BE2C (cell line): Measurements from ENCODE around the gene RFNG.

ENCODE experiments used
- DNase-seq: peaks from one replicate; pipeline ENCODE4 v3.0.0-alpha.2; 2020
- H3K27me3 ChIP-seq: fragments of 250-450 bp; sonication (Bioruptor Pico); 2 replicates; pipeline ENCODE4 v1.5.1; 2020; ENCODE audit warnings: mild to moderate bottlenecking
- H3K36me3 ChIP-seq: fragments of 250-450 bp; sonication (Bioruptor Pico); 2 replicates; pipeline ENCODE4 v1.5.1; 2020; ENCODE audit warnings: mild to moderate bottlenecking
- H3K4me1 ChIP-seq: fragments of 250-450 bp; sonication (Bioruptor Pico); 2 replicates; pipeline ENCODE4 v1.5.1; 2020
- H3K4me3 ChIP-seq: 2 replicates; pipeline ENCODE4 v1.5.1; 2011; ENCODE audit warnings: low read depth, low read length
- H3K9me3 ChIP-seq: fragments of 250-450 bp; sonication (Bioruptor Pico); 2 replicates; pipeline ENCODE4 v1.5.1; 2020
- TF ChIP-seq, protein P1 (sequence below): IDR thresholded peaks from 2 replicates; pipeline ENCODE4 v1.5.1; 2012; ENCODE audit warnings: mild to moderate bottlenecking, low read depth, low read length

Gene RFNG

GRCh38 chr17:82094931-82095776 is 43.5 kb upstream of the RFNG start:
- Histone ChIP-seq H3K4me3 (peak overlapping the region; percentile 89; the same call in 1 of the 2 replicates), H3K9me3 (peaks cover 4% of the 10 kb centered on the region; the same call in 1 of the 2 replicates), H3K36me3 (peaks cover 82% of the 10 kb centered on the region), H3K4me1 (peaks cover 11% of the 10 kb centered on the region), H3K27me3 (no peaks in the 10 kb centered on the region)
- TF ChIP-seq, protein P1, sequence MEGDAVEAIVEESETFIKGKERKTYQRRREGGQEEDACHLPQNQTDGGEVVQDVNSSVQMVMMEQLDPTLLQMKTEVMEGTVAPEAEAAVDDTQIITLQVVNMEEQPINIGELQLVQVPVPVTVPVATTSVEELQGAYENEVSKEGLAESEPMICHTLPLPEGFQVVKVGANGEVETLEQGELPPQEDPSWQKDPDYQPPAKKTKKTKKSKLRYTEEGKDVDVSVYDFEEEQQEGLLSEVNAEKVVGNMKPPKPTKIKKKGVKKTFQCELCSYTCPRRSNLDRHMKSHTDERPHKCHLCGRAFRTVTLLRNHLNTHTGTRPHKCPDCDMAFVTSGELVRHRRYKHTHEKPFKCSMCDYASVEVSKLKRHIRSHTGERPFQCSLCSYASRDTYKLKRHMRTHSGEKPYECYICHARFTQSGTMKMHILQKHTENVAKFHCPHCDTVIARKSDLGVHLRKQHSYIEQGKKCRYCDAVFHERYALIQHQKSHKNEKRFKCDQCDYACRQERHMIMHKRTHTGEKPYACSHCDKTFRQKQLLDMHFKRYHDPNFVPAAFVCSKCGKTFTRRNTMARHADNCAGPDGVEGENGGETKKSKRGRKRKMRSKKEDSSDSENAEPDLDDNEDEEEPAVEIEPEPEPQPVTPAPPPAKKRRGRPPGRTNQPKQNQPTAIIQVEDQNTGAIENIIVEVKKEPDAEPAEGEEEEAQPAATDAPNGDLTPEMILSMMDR = no peak
- peak; percentile 13 for DNase-seq

DNA sequence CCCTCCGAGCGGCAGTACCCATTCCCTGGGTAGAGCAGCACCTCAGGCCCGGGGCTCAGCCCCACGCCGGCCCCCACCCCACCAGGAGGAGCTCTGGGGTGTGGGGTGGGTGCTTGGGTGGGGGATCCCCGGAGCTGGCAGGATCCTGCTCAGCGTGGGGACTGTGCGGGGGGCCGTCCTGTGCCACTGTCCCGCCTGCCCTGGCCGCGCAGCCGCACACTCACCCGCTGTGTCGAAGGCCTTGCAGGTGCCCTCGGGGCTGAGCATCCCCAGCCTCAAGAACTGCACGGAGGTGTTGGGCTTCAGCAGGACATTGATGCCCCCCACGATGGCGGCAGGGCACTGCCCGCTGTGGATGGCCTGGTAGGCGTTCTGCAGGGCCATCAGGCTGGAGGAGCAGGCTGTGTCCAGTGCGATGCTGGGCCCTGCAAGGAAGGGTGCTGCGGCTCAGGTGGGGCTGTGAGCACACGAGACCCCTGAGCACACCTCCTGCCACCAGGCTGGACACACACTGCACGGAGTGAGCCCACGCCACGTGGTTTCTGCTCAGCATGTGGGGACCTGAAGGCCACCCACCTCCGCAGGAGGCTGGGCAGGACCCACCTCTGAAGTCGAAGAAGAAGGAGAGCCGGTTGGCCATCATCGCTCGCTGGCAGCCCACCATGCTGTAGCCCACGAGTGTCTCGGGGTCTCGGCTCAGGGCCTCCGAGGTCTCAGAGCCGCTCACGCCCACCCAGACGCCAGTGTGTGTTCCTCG is 41.6 kb upstream of the RFNG start:
- TF ChIP-seq, protein P1 = no peak
- DNase-seq = no peak
- Histone ChIP-seq H3K36me3 (peaks cover 94% of the 10 kb centered on the region), H3K27me3 (no peaks in the 10 kb centered on the region), H3K4me3 (no peak overlapping the region), H3K4me1 (no peaks in the 10 kb centered on the region; the same call in 1 of the 2 replicates), H3K9me3 (no peaks in the 10 kb centered on the region)

DNA sequence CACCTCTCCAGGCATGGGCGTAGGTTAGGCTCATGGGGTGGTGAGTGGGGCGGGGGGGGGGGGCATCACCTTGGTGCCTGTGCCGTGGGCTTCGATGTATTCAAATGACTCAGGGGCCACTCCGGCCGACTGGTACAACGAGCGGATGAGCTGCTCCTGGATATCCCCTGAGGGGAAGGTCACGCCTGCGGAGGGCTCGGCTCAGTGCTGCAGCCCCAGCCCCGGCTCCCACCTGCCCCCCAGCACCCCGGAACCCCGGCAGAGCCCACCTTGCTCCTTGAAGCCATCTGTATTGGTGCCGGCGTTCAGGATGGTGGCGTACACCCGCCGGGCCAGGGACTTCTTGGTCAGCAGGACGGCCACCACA is 41.0 kb upstream of the RFNG start:
- H3K27me3 ChIP-seq = no peaks in the 10 kb centered on the region
- no peaks in the 10 kb centered on the region; the same call in 1 of the 2 replicates for H3K4me1 ChIP-seq
- no peaks in the 10 kb centered on the region for H3K9me3 ChIP-seq
- H3K4me3 ChIP-seq = no peak overlapping the region
- peaks cover 96% of the 10 kb centered on the region for H3K36me3 ChIP-seq
- DNase-seq = no peak
- TF ChIP-seq, protein P1 = no peak

DNA sequence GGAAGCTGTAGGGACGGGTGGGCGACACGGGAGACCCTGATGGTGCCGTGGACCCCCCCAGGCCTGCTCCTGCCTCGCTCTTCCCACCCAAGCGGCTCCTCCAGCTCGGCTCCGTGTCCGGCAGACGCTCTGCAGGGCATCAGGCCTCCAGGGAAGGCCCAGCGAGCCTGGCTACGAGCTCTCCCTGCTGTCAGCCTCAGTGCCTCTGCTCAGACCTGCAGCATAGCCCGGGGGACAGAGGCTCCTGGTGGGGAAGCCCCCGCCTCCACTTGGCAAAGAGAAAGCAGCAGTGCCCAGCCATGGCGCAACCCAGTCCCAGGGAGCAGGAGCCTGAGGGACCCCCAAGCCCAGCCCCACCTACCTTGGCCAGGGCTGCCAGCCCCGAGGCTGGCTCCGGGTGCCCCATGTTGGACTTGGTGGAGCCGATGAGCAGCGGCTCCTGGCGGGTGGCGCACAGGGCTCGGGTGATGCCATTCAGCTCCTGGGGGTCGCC is 40.5 kb upstream of the RFNG start:
- Histone ChIP-seq H3K4me1 (no peaks in the 10 kb centered on the region; the same call in 1 of the 2 replicates), H3K36me3 (peaks cover 96% of the 10 kb centered on the region), H3K27me3 (no peaks in the 10 kb centered on the region), H3K4me3 (no peak overlapping the region), H3K9me3 (no peaks in the 10 kb centered on the region)
- DNase-seq = no peak
- TF ChIP-seq, protein P1 = no peak

DNA sequence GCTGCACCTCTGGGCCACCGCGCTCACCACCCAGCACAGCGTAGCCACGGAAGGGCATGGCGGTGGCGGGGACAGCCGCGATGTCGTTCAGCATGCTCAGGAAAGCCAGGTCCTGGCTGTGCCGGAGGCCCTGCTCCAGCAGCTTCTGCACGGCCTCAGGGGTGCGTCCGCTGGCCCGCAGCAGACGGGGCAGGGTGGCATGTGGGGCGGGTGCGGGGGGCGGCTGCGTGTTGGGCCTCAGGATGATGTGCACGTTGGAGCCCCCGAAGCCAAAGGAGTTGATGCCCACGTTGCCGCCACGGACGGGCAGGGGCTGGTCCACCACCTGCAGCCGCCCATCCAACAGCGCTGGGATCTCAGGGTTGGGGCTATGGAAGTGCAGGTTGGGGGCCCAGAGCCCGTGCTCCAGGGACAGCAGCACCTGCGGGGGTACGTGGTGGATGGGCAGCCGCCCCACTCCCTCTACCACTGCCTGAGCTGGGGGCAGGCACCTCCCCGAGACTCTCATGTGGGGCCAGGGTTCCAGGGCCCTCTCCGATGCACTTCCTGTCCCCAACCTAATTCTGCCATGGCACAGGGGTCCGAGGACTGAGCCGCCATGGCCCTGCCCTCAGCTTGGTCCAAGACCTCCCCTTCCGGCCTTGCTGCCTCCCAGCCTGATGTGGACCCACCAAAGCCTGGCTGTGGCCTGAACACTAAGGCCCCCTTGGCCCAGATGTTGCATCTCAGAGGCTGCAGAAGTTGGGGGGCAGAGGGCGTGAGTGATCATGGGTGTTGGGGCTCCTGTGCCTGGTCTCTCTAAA is 39.9 kb upstream of the RFNG start:
- H3K4me3 ChIP-seq = no peak overlapping the region
- peaks cover 96% of the 10 kb centered on the region for H3K36me3 ChIP-seq
- no peaks in the 10 kb centered on the region; the same call in 1 of the 2 replicates for H3K4me1 ChIP-seq
- H3K27me3 ChIP-seq = no peaks in the 10 kb centered on the region
- H3K9me3 ChIP-seq = no peaks in the 10 kb centered on the region
- TF ChIP-seq, protein P1 = no peak
- DNase-seq = no peak
